Fibroblast of skin of back (primary cell): ENCODE measurements around the gene DHX35. TPM values are rescaled to one million over a fixed set of nuclear protein-coding genes. Genes with fewer than 3 reads are reported as not detected.

Source experiments
- DNase-seq: peaks from one replicate; pipeline ENCODE4 v3.0.0-alpha.2; 2013
- polyA plus RNA-seq, 2 experiments: library from polyadenylated mRNA; unstranded; fragments of 120-200 nt; gene quantifications; one replicate each; pipeline ENCODE4 v1.2.1, GENCODE V29; 2013; ENCODE audit not compliant: insufficient read length in 2 of 2

Gene DHX35, protein sequence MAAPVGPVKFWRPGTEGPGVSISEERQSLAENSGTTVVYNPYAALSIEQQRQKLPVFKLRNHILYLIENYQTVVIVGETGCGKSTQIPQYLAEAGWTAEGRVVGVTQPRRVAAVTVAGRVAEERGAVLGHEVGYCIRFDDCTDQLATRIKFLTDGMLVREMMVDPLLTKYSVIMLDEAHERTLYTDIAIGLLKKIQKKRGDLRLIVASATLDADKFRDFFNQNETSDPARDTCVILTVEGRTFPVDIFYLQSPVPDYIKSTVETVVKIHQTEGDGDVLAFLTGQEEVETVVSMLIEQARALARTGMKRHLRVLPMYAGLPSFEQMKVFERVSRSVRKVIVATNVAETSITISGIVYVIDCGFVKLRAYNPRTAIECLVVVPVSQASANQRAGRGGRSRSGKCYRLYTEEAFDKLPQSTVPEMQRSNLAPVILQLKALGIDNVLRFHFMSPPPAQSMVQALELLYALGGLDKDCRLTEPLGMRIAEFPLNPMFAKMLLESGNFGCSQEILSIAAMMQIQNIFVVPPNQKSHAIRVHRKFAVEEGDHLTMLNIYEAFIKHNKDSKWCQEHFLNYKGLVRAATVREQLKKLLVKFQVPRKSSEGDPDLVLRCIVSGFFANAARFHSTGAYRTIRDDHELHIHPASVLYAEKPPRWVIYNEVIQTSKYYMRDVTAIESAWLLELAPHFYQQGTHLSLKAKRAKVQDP
- 6.0 TPM for polyA plus RNA-seq (2013, experiment 1 of 2; ENCODE audit: insufficient read length)
- 7.2 TPM for polyA plus RNA-seq (2013, experiment 2 of 2; ENCODE audit: insufficient read length)

- peak; percentile 96 for DNase-seq
These were observed at the start of gene DHX35 for GRCh38 chr20:38962044-38962927. Gene DHX35 (plus strand): TSS chr20:38962344. CDS start chr20:38962368, 24 bp downstream.

GRCh38 chr20:38915355-38915754 lies 46.8 kb upstream of the DHX35 start:
- no peak for DNase-seq

GRCh38 chr20:38917657-38918056 lies 44.5 kb upstream of the DHX35 start:
- no peak for DNase-seq

GRCh38 chr20:38918172-38918571 lies 44.0 kb upstream of the DHX35 start:
- no peak for DNase-seq

- DNase-seq = no peak
These were observed 42.5 kb upstream of the DHX35 start for GRCh38 chr20:38919683-38920082.

GRCh38 chr20:38920411-38920810 lies 41.7 kb upstream of the DHX35 start:
- no peak for DNase-seq

DNA sequence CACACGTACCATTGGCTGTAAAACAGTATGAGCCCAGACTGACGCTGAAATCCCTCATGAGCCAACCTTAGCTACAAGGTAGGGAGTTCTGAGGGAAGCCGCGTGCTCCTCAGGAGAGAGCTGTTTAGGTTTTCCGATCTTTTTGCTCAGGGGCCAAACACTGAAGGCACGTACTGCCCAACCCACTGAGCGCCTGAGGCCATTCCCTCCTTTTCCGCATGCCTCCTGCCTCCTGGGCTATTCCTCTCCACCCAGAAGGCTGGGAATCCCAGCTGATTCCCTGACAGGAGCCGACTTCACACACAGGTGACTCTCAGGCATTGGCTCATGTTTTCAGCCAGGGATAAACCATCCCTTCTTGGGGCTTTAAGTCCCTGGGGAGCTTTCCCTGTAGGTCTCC lies 41.3 kb upstream of the DHX35 start:
- DNase-seq = no peak

DNA sequence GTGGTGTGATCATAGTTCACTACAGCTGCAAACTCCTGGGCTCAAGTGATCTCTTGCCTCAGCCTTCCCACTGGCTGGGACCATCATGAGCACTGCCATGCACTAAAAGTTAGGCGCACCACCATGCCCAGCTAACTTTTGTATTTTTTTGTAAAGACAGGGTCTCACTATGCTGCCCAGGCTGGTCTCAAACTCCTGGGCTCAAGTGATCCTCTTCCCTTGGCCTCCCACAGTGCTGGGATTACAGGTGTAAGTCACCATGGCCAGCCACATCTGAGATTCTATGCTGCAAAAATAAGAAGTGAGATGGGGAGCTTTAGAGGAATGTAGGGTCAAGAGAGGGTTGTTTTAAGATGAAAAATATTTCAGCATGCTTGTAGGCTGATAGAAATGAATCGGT lies 37.4 kb upstream of the DHX35 start:
- DNase-seq = no peak

DNA sequence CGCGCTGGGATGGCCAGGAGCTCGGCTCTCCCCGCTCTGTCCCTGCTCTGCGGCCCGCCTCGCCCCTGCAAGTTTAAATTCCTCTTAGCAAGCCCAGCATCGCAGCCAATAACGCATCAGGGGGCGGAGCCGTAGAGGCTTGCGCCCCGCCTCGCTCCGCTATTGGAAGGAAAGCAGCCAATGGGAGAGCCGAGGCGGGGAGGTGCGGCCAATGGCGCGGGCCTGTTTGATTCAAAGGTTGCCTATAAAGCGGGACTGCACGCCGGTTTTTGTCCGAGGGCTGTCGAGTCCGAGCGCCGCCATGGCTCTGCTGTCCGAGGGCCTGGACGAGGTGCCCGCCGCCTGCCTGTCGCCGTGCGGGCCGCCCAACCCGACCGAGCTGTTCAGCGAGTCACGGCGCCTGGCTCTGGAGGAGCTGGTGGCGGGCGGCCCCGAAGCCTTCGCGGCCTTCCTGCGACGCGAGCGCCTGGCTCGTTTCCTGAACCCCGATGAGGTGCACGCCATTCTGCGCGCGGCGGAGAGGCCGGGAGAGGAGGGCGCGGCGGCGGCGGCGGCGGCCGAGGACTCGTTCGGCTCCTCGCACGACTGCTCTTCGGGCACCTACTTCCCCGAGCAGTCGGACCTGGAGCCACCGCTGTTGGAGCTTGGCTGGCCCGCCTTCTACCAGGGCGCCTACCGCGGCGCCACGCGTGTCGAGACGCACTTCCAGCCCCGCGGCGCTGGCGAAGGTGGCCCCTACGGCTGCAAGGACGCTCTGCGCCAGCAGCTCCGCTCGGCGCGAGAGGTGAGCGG lies 35.8 kb upstream of the DHX35 start, which contains the start of gene FAM83D:
Gene FAM83D (plus strand): TSS at position 276 of the 792 bp plus-strand sequence. CDS start 26 bp downstream, at position 302.
- peak; percentile 96 for DNase-seq

- DNase-seq = peak; percentile 25
These were observed 35.1 kb upstream of the DHX35 start for GRCh38 chr20:38926934-38927616.

DNA sequence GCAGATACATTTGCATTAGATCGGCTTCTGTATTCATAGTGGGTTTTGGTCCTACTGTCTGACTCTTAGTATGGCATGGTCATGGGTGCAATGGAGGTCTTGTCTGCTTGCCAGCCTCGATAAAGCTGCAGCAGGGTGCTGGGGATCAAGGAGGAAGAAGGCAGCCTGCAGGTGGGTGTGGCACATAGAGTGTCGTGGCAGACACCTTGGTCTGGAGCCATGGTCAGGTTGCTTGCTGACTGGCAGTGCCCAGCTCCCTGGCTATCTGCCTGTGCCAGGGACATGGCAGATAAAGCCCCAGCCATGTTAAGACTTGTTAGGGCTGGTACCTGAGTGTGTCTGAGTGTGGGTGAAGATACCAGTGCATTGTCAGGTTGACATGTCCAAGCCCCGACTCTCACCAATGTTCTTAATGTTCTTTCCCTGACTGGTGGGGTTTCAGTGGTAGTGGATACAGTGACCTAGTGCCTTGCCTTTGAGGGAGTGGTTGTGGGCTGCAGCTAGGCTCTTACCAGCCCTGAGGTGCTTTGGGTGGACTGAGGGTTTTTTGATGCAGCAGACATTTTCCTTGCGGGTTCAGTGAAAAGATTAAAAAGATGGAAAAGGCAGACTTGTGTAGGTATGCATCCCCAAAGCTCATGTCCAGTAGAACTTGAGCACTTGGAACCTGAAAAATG lies 34.1 kb upstream of the DHX35 start:
- DNase-seq = no peak

DNA sequence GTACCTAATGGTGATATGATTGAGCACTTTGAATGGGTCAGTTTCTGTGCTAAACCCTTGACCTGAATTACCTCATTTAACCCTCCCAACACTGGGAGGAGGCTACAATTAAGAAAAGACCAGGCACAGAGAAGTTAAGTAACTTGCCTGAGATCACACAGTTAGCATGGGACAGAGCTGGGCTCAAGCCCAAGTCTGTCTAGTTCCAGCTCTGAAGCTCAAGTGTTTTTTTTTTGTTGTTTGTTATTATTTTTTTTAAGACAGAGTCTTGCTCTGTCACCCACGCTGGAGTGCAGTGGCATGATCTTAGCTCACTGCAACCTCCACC lies 31.9 kb upstream of the DHX35 start:
- no peak for DNase-seq

- DNase-seq = no peak
These were observed 30.2 kb upstream of the DHX35 start for GRCh38 chr20:38931984-38932383.

GRCh38 chr20:38932457-38933120 lies 29.6 kb upstream of the DHX35 start:
- DNase-seq = no peak

- DNase-seq = no peak
These were observed 27.6 kb upstream of the DHX35 start for GRCh38 chr20:38934530-38934929.

GRCh38 chr20:38935285-38935684 lies 26.9 kb upstream of the DHX35 start:
- DNase-seq = no peak

DNA sequence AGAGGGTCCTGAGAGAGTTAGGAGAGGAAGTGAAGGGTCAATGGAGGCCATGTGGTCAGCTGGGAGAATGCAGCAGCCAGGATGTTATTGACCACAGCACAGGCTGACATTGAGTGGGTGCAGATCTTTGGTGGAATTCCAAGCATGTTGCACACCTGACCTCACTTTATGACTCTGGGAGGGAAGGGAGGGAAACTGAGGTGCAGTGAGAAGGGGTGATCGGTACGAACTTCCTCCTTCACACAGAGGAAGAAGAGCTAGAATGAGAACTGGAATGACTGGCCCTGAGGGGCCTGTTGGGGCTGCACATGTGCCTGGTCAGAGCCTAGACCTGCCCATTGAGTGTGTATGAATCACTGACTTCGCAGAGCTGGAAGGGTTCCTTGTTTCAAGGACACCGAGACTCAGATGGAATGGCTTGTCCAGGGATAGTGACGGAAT lies 26.2 kb upstream of the DHX35 start:
- no peak for DNase-seq

GRCh38 chr20:38937000-38937399 lies 25.1 kb upstream of the DHX35 start:
- DNase-seq = no peak

DNA sequence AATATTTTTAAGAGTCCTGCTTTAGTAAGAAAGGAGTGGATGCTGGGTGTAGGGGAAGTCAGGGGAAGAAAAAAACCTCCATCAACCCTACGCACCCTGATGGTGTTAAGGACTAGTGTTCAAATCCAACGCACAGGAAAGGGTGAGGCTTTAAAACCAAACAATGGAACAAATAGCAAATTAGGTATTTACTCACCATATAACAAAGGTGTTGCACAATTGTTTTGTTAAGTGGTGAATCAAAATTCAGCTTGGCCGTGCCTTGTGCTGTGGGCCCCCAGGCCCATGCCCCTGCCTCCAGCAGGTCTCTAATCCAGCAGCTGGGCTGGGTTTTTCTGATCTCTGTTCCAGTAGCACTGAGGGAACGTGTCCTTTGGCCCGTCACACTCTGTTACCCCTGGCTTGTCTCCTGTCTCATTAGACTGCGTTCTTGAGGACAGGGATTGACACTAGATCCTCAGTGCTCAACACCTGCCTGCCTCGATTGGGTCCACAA lies 24.1 kb upstream of the DHX35 start:
- no peak for DNase-seq

DNA sequence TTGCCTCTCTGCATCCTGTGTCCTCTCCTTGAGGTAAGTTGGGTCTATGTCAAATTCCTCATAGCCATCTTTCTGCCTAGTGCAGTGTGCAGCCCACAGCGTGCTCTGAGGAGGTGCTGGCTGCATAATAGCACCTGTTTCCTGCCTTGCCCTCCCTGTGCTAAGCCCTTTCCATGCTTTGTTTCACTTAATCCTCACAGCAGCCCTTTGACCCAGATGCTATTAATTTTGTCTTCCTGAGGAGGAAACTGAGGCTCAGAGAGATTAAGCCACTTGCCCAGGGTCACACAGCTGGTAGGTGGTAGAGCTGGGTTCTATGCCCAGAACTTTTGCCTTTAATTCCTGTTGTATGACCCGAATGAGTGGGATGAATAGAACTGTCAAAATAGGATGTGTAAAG lies 22.5 kb upstream of the DHX35 start:
- DNase-seq = no peak
